Ectodermal cell (in vitro differentiated cells): ENCODE measurements around the gene ADD3.

Source experiments
- H3K27ac ChIP-seq: 2 replicates; pipeline ENCODE4 v1.7.0; 2013; ENCODE audit warnings: mild to moderate bottlenecking, low read depth, low read length; ENCODE audit not compliant: insufficient read depth, poor library complexity, severe bottlenecking
- H3K27me3 ChIP-seq: 2 replicates; pipeline ENCODE4 v1.7.0; 2013; ENCODE audit warnings: mild to moderate bottlenecking, low read length; ENCODE audit not compliant: insufficient read depth, control insufficient read depth, poor library complexity, severe bottlenecking
- H3K36me3 ChIP-seq: one replicate; pipeline ENCODE4 v1.7.0; 2013; ENCODE audit warnings: low read length; ENCODE audit not compliant: control insufficient read depth, insufficient read depth
- H3K4me1 ChIP-seq: one replicate; pipeline ENCODE4 v1.7.0; 2013; ENCODE audit warnings: low read length; ENCODE audit not compliant: control insufficient read depth, insufficient read depth
- H3K4me3 ChIP-seq: 2 replicates; pipeline ENCODE4 v1.7.0; 2013; ENCODE audit warnings: low read depth, low read length, control low read depth; ENCODE audit not compliant: insufficient read depth
- H3K9me3 ChIP-seq: 2 replicates; pipeline ENCODE4 v1.7.0; 2013; ENCODE audit warnings: mild to moderate bottlenecking, low read length, moderate library complexity; ENCODE audit not compliant: control insufficient read depth
- WGBS, 2 experiments: methylation state at CpG; one replicate each; pipeline ENCODE4 v1.1.7; 2013; ENCODE audit warnings: missing lambda C conversion rate in 2 of 2; 5-methylcytosine and 5-hydroxymethylcytosine counted together

ADD3 gene

GRCh38 chr10:110033701-110034235 is 26.0 kb downstream of the ADD3 start:
- no peaks in the 10 kb centered on the region for H3K36me3 ChIP-seq
- H3K27me3 ChIP-seq = no peaks in the 10 kb centered on the region
- no peak overlapping the region for H3K4me3 ChIP-seq
- 0 to 45% methylated on average over 1 to 2 of the region's 2 CpGs for WGBS, 2 experiments
- no peaks in the 10 kb centered on the region for H3K9me3 ChIP-seq
- H3K27ac ChIP-seq = no peak overlapping the region
- H3K4me1 ChIP-seq = no peaks in the 10 kb centered on the region

GRCh38 chr10:110034596-110034995 is 26.8 kb downstream of the ADD3 start:
- no peak overlapping the region for H3K27ac ChIP-seq
- H3K4me3 ChIP-seq = no peak overlapping the region

GRCh38 chr10:110035070-110035921 is 27.5 kb downstream of the ADD3 start:
- no peaks in the 10 kb centered on the region for H3K9me3 ChIP-seq
- no peaks in the 10 kb centered on the region for H3K4me1 ChIP-seq
- H3K27ac ChIP-seq = no peak overlapping the region
- H3K36me3 ChIP-seq = no peaks in the 10 kb centered on the region
- H3K27me3 ChIP-seq = no peaks in the 10 kb centered on the region
- WGBS, 2 experiments = 89 to 92% methylated on average over 8 to 9 of the region's 9 CpGs
- no peak overlapping the region for H3K4me3 ChIP-seq

More at GRCh38 chr10:110034596-110034995, 26.8 kb downstream of the ADD3 start:
- no peaks in the 10 kb centered on the region for H3K4me1 ChIP-seq
- H3K9me3 ChIP-seq = no peaks in the 10 kb centered on the region
- WGBS, 2 experiments = 88 to 100% methylated on average over 1 of the region's 2 CpGs
- H3K36me3 ChIP-seq = no peaks in the 10 kb centered on the region
- H3K27me3 ChIP-seq = no peaks in the 10 kb centered on the region

- Histone ChIP-seq H3K36me3 (no peaks in the 10 kb centered on the region), H3K9me3 (no peaks in the 10 kb centered on the region), H3K27me3 (no peaks in the 10 kb centered on the region), H3K27ac (no peak overlapping the region), H3K4me1 (no peaks in the 10 kb centered on the region), H3K4me3 (no peak overlapping the region)
- WGBS, 2 experiments = 96 to 100% methylated on average over 3 of the region's 3 CpGs
Observed at GRCh38 chr10:110036640-110037039, 28.9 kb downstream of the ADD3 start.

- no peak overlapping the region for H3K27ac ChIP-seq
- H3K36me3 ChIP-seq = no peaks in the 10 kb centered on the region
- no peaks in the 10 kb centered on the region for H3K9me3 ChIP-seq
- no peak overlapping the region for H3K4me3 ChIP-seq
- no peaks in the 10 kb centered on the region for H3K27me3 ChIP-seq
- H3K4me1 ChIP-seq = no peaks in the 10 kb centered on the region
Observed at GRCh38 chr10:110039254-110039653, 31.5 kb downstream of the ADD3 start.

GRCh38 chr10:110040108-110040507 is 32.3 kb downstream of the ADD3 start:
- no peaks in the 10 kb centered on the region for H3K4me1 ChIP-seq
- no peaks in the 10 kb centered on the region for H3K27me3 ChIP-seq
- WGBS, 2 experiments = 100% methylated on average over 1 of the region's 1 CpG
- no peaks in the 10 kb centered on the region for H3K9me3 ChIP-seq
- H3K36me3 ChIP-seq = no peaks in the 10 kb centered on the region
- no peak overlapping the region for H3K27ac ChIP-seq
- H3K4me3 ChIP-seq = no peak overlapping the region

- Histone ChIP-seq H3K4me1 (no peaks in the 10 kb centered on the region), H3K9me3 (no peaks in the 10 kb centered on the region), H3K4me3 (no peak overlapping the region), H3K27ac (no peak overlapping the region), H3K27me3 (no peaks in the 10 kb centered on the region), H3K36me3 (no peaks in the 10 kb centered on the region)
- 89 to 90% methylated on average over 9 of the region's 9 CpGs for WGBS, 2 experiments
Observed at GRCh38 chr10:110040767-110041478, 33.1 kb downstream of the ADD3 start.

GRCh38 chr10:110041479-110041829 is 33.7 kb downstream of the ADD3 start:
- Histone ChIP-seq H3K9me3 (no peaks in the 10 kb centered on the region), H3K4me3 (no peak overlapping the region), H3K27ac (no peak overlapping the region), H3K4me1 (no peaks in the 10 kb centered on the region), H3K27me3 (no peaks in the 10 kb centered on the region), H3K36me3 (no peaks in the 10 kb centered on the region)
- 85 to 88% methylated on average over 3 of the region's 3 CpGs for WGBS, 2 experiments

GRCh38 chr10:110042181-110042580 is 34.4 kb downstream of the ADD3 start:
- no peaks in the 10 kb centered on the region for H3K27me3 ChIP-seq
- H3K4me1 ChIP-seq = no peaks in the 10 kb centered on the region
- no peak overlapping the region for H3K4me3 ChIP-seq
- no peaks in the 10 kb centered on the region for H3K9me3 ChIP-seq
- no peaks in the 10 kb centered on the region for H3K36me3 ChIP-seq
- WGBS, 2 experiments = 39 to 66% methylated on average over 3 of the region's 3 CpGs
- H3K27ac ChIP-seq = no peak overlapping the region

- Histone ChIP-seq H3K27ac (no peak overlapping the region), H3K4me1 (no peaks in the 10 kb centered on the region), H3K27me3 (no peaks in the 10 kb centered on the region), H3K36me3 (no peaks in the 10 kb centered on the region), H3K9me3 (no peaks in the 10 kb centered on the region), H3K4me3 (no peak overlapping the region)
- 100% methylated on average over 3 to 4 of the region's 4 CpGs for WGBS, 2 experiments
Observed at GRCh38 chr10:110042891-110043290, 35.1 kb downstream of the ADD3 start.
